Fibroblast of skin of scalp (primary cell): ENCODE data around the gene ATG4D.
A peak's percentile ranks its signal among the peaks of the same experiment; 100 is the strongest.
"Not testable (repeated sequence)": the region's sequence is repeated elsewhere in the genome, so short reads cannot be mapped to it uniquely, and the experiment has no call there.

ENCODE experiments used
- DNase-seq: peaks from one replicate; pipeline ENCODE4 v3.0.0-alpha.2; 2013

The ATG4D gene

GRCh38 chr19:10519421-10519820, 24.3 kb upstream of the ATG4D start:
- no peak for DNase-seq

- DNase-seq = no peak
Observed at GRCh38 chr19:10520652-10521318, 22.9 kb upstream of the ATG4D start.

GRCh38 chr19:10521461-10522171, 22.1 kb upstream of the ATG4D start:
- DNase-seq = no peak

GRCh38 chr19:10523135-10523636, 20.5 kb upstream of the ATG4D start:
- no peak for DNase-seq

GRCh38 chr19:10525636-10526035, 18.1 kb upstream of the ATG4D start:
- no peak for DNase-seq

GRCh38 chr19:10526887-10527286, 16.8 kb upstream of the ATG4D start:
- not testable (repeated sequence) for DNase-seq

GRCh38 chr19:10532457-10532856, 11.2 kb upstream of the ATG4D start:
- no peak for DNase-seq

GRCh38 chr19:10533646-10534386, 9.9 kb upstream of the ATG4D start:
- DNase-seq = peak; percentile 92

GRCh38 chr19:10535613-10536012, 8.1 kb upstream of the ATG4D start:
- DNase-seq = no peak

- DNase-seq = no peak
Observed at GRCh38 chr19:10537668-10538067, 6.0 kb upstream of the ATG4D start.

GRCh38 chr19:10538204-10538983, 5.3 kb upstream of the ATG4D start:
- DNase-seq = no peak

GRCh38 chr19:10539016-10539415, 4.7 kb upstream of the ATG4D start:
- DNase-seq = not testable (repeated sequence)

- DNase-seq = no peak
Observed at GRCh38 chr19:10543059-10543419, 665 bp upstream of the ATG4D start.

GRCh38 chr19:10544242-10544752, 593 bp downstream of the ATG4D start:
- no peak for DNase-seq

GRCh38 chr19:10544753-10545251, 1.1 kb downstream of the ATG4D start:
- no peak for DNase-seq

- DNase-seq = no peak
Observed at GRCh38 chr19:10546817-10547216, 3.1 kb downstream of the ATG4D start.

- no peak for DNase-seq
Observed at GRCh38 chr19:10548746-10549276, 5.1 kb downstream of the ATG4D start.

GRCh38 chr19:10549733-10550132, 6.0 kb downstream of the ATG4D start:
- no peak for DNase-seq

- no peak for DNase-seq
Observed at GRCh38 chr19:10550336-10550735, 6.6 kb downstream of the ATG4D start.

GRCh38 chr19:10551006-10551405, 7.3 kb downstream of the ATG4D start:
- DNase-seq = not testable (repeated sequence)

- peak; percentile 35 for DNase-seq
Observed at GRCh38 chr19:10551698-10552301, 8.1 kb downstream of the ATG4D start.
